HG02763 (cell line): ENCODE data around the gene SPIB.

Experiments used
- ATAC-seq: cut with Tn5 transposase; IDR thresholded peaks from one replicate; pipeline ENCODE4 v1.9.1; 2021; ENCODE audit warnings: mild to moderate bottlenecking, moderate library complexity; ENCODE audit not compliant: unreplicated experiment

The SPIB gene

GRCh38 chr19:50418176-50419021 lies at the start of gene SPIB:
Gene SPIB, plus strand, starts transcription at chr19:50418938. Its CDS starts 25 bp downstream, at chr19:50418963.
- no peak for ATAC-seq

DNA sequence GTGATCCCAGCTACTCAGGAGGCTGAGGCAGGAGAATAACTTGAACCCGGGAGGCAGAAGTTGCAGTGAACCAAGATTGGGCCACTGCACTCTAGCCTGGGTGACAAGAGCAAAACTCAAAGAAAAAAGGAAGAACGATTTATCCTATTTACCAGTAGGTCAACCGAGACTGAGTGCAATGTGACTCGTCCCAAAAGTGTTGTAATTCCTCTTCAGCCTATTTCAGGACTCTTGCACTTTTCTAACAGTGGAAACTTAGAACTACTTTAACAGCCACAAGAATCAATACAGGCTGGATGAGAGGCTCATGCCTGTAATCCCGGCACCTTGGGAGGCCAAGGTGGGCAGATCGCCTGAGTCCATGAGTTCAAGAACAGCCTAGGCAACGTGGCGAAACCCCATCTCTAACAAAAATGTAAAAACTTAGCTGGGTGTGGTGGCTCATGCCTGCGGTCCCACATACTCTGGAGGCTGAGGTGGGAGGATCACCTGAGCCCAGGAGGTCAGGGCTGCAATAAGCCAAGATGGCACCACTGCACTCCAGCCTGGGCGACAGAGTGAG lies 46.7 kb upstream of the SPIB start:
- ATAC-seq: no peak

DNA sequence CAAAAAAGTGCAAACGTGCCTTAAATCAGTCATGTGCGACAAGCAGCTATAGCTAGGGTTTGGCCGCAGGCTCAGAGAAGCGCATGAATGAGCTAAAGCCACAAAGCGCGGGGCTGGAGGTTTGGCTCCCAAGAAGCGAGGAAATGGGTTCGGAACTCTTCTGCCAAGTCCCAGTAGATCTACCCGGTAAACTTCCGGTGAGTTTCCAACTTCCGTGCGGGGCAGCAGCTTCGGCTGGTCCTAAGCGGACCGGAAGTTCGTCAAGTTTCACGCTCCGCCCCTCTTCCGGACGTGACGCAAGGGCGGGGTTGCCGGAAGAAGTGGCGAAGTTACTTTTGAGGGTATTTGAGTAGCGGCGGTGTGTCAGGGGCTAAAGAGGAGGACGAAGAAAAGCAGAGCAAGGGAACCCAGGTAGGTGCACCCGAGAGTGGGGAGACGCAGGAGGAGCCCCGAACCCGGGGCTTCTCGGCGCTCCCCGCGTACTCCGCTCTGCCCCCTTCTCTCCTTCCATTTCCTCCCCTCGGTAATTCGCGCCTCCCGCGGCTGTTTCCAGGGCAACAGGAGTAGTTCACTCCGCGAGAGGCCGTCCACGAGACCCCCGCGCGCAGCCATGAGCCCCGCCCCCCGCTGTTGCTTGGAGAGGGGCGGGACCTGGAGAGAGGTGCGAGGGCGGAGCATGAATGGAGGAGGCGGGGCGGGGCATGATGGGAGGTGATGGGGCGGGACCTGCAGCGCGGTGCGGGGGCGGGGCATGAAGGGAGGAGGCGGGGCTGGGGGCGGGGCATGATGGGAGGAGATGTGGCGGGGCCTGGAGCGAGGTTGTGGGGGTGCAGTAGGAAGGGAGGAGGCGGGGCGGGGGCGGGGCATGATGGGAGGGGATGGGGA lies 42.3 kb upstream of the SPIB start, which contains the start of gene NR1H2:
NR1H2 (plus strand) TSS at position 292 of the 885 bp plus-strand sequence. CDS start 1,149 bp downstream, outside the sequence.
- ATAC-seq: peak; percentile 88

DNA sequence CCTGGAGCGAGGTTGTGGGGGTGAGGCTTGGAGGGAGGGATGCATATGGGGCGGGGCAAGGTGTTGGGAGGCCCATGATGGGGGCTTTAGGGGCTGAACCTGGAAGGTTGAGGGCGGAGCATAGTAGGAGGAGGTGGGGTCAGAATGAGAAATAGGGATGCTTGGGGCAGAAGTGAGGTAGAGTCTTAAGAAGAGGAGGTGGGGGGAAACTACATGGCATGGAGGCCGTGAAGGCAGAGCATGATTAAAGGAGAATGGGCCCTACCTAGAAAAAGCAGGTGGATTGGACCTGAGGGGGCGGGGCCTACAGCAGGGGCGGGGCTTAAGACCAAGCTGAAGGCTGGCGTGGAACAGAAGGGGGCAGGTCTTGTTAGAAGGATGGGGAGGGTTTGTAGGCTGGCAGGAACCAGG lies 41.7 kb upstream of the SPIB start:
- ATAC-seq: peak; percentile 17

- ATAC-seq: no peak
Observed at GRCh38 chr19:50377517-50377916, 41.2 kb upstream of the SPIB start.

DNA sequence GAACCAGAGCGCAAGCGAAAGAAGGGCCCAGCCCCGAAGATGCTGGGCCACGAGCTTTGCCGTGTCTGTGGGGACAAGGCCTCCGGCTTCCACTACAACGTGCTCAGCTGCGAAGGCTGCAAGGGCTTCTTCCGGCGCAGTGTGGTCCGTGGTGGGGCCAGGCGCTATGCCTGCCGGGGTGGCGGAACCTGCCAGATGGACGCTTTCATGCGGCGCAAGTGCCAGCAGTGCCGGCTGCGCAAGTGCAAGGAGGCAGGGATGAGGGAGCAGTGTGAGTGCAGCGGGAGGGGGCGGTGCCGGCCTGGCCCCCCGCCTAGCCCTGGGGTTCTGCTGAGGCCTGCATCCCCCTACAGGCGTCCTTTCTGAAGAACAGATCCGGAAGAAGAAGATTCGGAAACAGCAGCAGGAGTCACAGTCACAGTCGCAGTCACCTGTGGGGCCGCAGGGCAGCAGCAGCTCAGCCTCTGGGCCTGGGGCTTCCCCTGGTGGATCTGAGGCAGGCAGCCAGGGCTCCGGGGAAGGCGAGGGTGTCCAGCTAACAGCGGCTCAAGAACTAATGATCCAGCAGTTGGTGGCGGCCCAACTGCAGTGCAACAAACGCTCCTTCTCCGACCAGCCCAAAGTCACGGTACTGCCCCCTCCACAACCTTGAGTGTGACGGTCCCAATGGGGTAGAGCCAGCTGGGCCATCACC lies 40.4 kb upstream of the SPIB start:
- no peak for ATAC-seq

DNA sequence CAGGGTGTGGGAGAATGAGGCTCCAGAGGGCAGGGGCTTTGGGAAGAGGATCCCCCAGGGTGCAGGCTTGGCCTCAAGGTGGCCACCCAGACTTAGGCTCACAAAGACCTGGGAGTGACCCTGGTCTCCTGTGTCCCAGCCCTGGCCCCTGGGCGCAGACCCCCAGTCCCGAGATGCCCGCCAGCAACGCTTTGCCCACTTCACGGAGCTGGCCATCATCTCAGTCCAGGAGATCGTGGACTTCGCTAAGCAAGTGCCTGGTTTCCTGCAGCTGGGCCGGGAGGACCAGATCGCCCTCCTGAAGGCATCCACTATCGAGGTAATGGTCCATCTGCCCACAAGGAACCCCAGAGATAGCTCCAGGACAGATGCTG lies 39.9 kb upstream of the SPIB start:
- no peak for ATAC-seq

- ATAC-seq: no peak
Observed at GRCh38 chr19:50379602-50380001, 39.1 kb upstream of the SPIB start.

GRCh38 chr19:50380137-50380536 lies 38.6 kb upstream of the SPIB start:
- no peak for ATAC-seq

- no peak for ATAC-seq
Observed at GRCh38 chr19:50380751-50381151, 38.0 kb upstream of the SPIB start.

DNA sequence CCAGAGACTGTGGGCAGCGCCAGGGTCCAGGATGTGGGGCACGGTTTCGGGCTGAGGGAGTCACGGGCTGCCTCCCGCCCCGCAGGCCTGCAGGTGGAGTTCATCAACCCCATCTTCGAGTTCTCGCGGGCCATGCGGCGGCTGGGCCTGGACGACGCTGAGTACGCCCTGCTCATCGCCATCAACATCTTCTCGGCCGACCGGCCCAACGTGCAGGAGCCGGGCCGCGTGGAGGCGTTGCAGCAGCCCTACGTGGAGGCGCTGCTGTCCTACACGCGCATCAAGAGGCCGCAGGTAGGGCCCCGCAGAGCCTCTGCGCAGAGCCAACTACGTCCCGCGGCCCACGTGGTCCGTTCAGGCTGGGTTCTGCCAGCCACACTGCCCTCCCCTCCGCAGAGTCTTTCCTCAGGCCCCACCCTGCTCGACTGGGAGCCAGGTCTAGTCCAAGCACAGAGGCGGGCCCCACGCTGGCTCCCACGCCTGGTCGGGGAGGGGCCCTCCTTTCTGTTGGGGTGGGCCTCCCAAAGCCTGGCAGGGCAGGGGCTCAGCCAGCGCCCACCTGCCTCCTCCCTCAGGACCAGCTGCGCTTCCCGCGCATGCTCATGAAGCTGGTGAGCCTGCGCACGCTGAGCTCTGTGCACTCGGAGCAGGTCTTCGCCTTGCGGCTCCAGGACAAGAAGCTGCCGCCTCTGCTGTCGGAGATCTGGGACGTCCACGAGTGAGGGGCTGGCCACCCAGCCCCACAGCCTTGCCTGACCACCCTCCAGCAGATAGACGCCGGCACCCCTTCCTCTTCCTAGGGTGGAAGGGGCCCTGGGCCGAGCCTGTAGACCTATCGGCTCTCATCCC lies 36.6 kb upstream of the SPIB start:
- no peak for ATAC-seq

- ATAC-seq: no peak
Observed at GRCh38 chr19:50383001-50383851, 35.5 kb upstream of the SPIB start.

DNA sequence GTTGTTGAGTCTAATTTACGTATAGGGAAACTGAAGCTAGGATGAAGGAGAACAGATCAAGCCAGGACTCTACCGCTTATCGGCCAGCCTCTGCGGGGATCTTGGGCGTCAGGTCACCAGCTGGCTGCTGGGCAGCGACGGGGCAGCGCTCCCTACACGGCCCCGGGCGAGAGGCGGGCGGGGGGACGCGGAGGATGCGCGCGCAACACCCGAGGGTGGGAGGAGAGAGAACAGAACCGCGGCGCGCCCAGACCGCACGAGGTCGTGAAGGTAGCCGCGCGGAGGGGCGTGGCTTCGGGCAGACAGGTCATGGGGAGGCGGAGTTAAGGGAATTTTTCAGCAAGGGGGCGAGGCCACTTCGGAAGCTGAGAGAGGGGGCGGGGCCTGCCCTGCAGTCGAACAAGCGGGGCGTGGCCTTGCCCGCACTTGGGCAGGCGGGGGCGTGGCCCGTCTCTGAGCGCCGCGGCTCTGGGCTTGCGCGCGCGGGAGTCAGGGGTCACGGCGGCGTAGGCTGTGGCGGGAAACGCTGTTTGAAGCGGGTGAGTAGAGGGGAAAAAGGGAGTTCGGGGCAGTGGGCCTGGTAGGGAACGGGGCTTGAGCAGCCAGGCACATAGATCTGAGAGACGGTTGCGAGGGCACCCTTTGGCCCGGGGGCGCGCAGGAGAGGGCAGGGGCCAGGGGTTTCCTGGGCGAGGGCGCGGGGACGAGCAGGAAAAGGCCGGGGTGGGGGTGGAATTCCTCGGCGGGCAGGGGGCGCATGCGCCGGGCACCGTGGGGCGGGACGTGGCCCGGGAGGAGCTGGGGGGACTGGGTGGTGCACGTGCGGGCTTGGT lies 34.7 kb upstream of the SPIB start, which contains the start of gene POLD1:
POLD1 (plus strand) TSS at position 496 of the 833 bp plus-strand sequence. CDS start 14,505 bp downstream, outside the sequence.
- peak; percentile 83 for ATAC-seq

GRCh38 chr19:50384685-50385535 lies 33.8 kb upstream of the SPIB start:
- ATAC-seq: no peak

DNA sequence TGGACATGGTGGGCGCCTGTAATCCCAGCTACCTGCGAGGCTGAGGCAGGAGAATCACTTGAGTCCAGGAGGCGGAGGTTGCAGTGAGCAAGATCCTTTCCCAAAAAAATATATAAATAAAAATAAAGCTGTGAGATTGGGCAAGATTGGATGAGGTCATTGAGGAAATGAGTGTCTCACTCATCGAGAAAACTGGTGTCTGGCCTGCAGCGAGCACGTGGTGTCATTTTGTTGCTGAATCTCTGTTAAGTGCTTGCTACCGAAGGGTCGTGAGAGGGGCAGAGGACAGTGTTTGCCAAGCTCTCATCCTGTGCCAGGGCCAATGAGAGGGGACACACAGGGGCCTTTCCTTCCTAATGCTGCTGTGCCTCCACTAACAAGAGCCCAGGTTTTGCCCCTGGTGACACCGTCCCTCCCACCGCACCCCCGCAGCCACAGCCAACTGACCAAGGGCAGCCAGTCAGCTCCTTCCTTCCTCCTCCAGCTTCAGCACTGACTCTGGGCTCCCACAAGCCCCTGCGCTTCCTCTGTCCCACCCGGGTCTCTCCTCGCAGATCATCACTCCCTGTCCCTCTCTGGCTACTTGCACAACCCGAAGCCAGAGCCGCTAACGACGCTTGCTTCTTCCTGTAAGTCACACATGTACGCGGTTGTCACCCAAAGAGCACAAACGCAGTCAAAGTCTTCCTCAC lies 31.4 kb upstream of the SPIB start:
- no peak for ATAC-seq

DNA sequence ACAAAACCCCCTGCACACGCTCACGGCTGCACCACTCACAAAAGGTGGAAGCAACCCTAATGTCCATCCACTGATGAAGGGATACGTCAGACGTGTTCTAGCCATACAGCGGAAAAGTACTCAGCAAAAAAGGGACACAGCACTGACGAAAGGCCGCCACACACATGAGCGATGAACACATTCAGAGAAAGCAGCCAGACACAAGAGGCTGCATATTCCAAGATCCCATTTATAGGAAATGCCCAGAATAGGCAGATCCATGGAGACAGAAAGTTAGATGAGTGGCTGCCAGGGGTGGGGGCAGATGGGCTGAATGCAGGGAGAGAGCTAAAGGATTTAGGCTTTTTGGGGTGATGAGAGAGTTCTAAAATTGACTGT lies 30.9 kb upstream of the SPIB start:
- no peak for ATAC-seq
